Endometrial microvascular endothelial cells (primary cell): ENCODE measurements around the gene KRTCAP3. TPM values are rescaled to one million over a fixed set of nuclear protein-coding genes. Genes with fewer than 3 reads are reported as not detected.

Experiments
- in situ Hi-C: cut with HindIII; loops from 2 replicates; pipeline ENCODE4 v1.10.0; 2017; ENCODE audit warnings: low sequenced_read_pairs, low pct_unique_long_range_greater_than_20kb; ENCODE audit errors: inconsistent ontology term
- total RNA-seq: library from RNA; depleted of rRNA; stranded (reverse); fragments of >200 nt; gene quantifications from one replicate; pipeline ENCODE4 v1.2.3, GENCODE V29; 2015; ENCODE audit errors: inconsistent ontology term

KRTCAP3 gene
- total RNA-seq, 1 donor from 2014 or later = not detected

GRCh38 chr2:27431395-27431794, 10.8 kb upstream of the KRTCAP3 start:
- in situ Hi-C loops = no loop called here

GRCh38 chr2:27435628-27436027, 6.6 kb upstream of the KRTCAP3 start:
- in situ Hi-C loops = no loop called here

GRCh38 chr2:27441226-27441926, 805 bp upstream of the KRTCAP3 start:
- in situ Hi-C loops = no loop called here

- in situ Hi-C loops = no loop called here
Observed at GRCh38 chr2:27442920-27443282, 720 bp downstream of the KRTCAP3 start.

GRCh38 chr2:27445155-27445554, 3.0 kb downstream of the KRTCAP3 start:
- in situ Hi-C loops = no loop called here

- in situ Hi-C loops = no loop called here
Observed at GRCh38 chr2:27445615-27446014, 3.4 kb downstream of the KRTCAP3 start.

- in situ Hi-C loops = no loop called here
Observed at GRCh38 chr2:27446057-27446456, 3.9 kb downstream of the KRTCAP3 start.

GRCh38 chr2:27448381-27448780, 6.2 kb downstream of the KRTCAP3 start:
- in situ Hi-C loops = no loop called here

GRCh38 chr2:27451095-27451494, 8.9 kb downstream of the KRTCAP3 start:
- in situ Hi-C loops = no loop called here

- in situ Hi-C loops = no loop called here
Observed at GRCh38 chr2:27453968-27454367, 11.8 kb downstream of the KRTCAP3 start.

- in situ Hi-C loops = no loop called here
Observed at GRCh38 chr2:27461118-27461517, 18.9 kb downstream of the KRTCAP3 start.

GRCh38 chr2:27464443-27464842, 22.3 kb downstream of the KRTCAP3 start:
- in situ Hi-C loops = no loop called here

- in situ Hi-C loops = no loop called here
Observed at GRCh38 chr2:27471961-27472360, 29.8 kb downstream of the KRTCAP3 start.

- in situ Hi-C loops = no loop called here
Observed at GRCh38 chr2:27485496-27485895, 43.3 kb downstream of the KRTCAP3 start.

GRCh38 chr2:27489118-27489497, 46.9 kb downstream of the KRTCAP3 start:
- in situ Hi-C loops = no loop called here

- in situ Hi-C loops = no loop called here
Observed at GRCh38 chr2:27489498-27490397, 47.6 kb downstream of the KRTCAP3 start, which contains the start of gene IFT172. IFT172 (minus strand) TSS chr2:27489743; CDS start chr2:27489653, 90 bp downstream.

GRCh38 chr2:27492557-27492956, 50.4 kb downstream of the KRTCAP3 start:
- in situ Hi-C loops = no loop called here

GRCh38 chr2:27493948-27494283, 51.7 kb downstream of the KRTCAP3 start:
- in situ Hi-C loops = no loop called here
